Stimulated activated CD8-positive, alpha-beta memory T cell treated with anti-CD3 and anti-CD28 coated beads, Interleukin-2, amount 100 ng/mL, for 48 hours (primary cell): ENCODE results near the gene KLF3.

ENCODE experiments used
- DNase-seq, 2 donors: peaks; one replicate each; pipeline ENCODE4 v3.0.0-alpha.2; 2020; ENCODE audit warnings: low read depth in 2 of 2

KLF3 gene

GRCh38 chr4:38738940-38739803 lies 75.2 kb downstream of the KLF3 start:
- DNase-seq = no peak

GRCh38 chr4:38740303-38740702 lies 76.3 kb downstream of the KLF3 start:
- DNase-seq = no peak

- no peak for DNase-seq
Measured at GRCh38 chr4:38743866-38744265, 79.9 kb downstream of the KLF3 start.

GRCh38 chr4:38745881-38746280 lies 81.9 kb downstream of the KLF3 start:
- DNase-seq = no peak

- no peak for DNase-seq
Measured at GRCh38 chr4:38747629-38748028, 83.6 kb downstream of the KLF3 start.

- no peak for DNase-seq
Measured at GRCh38 chr4:38749336-38749735, 85.3 kb downstream of the KLF3 start.
